Lower leg skin (tissue), 3 donors: Measurements from ENCODE around the gene DLX2.

Source experiments
- CTCF ChIP-seq, 3 donors: fragments of 450-650 bp; IDR thresholded peaks; one replicate each; pipeline ENCODE4 v1.5.1; 2016; ENCODE audit warnings: antibody characterized with exemption in 3 of 3, mild to moderate bottlenecking in 3 of 3, moderate library complexity in 2 of 3
- POLR2A ChIP-seq, 2 donors: fragments of 450-650 bp; IDR thresholded peaks; one replicate each; pipeline ENCODE4 v1.6.1; 2016 to 2017; ENCODE audit warnings: antibody characterized with exemption in 2 of 2, mild to moderate bottlenecking in 1 of 2, moderate library complexity in 1 of 2

- no peak for TF ChIP-seq POLR2A (IDR thresholded peaks at IDR 0.05)
- no peak for TF ChIP-seq CTCF (IDR thresholded peaks at IDR 0.05)
Measured at GRCh38 chr2:172097557-172098131, 5.1 kb downstream of the DLX2 start.
